ENCODE results near the gene LRIT1.

LRIT1 gene

DNA sequence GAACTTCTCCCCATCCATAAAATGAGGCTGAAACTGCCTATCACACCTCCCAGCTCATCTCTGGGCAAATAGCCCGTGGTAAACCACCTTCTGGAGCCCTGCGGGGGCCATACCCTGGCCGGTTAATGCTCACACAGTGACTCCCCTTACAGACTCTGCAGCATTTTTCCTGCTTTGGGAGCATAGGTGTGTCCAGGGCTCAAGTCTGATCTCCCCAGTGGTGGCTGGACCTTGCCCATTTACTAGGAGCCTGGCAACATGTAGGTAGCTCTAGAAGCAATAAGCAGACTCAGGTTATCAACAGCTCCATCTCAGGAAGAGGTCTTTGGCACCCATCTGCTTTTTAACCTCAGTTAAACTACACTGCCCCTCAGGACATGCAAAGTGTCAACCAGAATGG lies 52.5 kb downstream of the LRIT1 start:
- DNase-seq, result no peak

DNA sequence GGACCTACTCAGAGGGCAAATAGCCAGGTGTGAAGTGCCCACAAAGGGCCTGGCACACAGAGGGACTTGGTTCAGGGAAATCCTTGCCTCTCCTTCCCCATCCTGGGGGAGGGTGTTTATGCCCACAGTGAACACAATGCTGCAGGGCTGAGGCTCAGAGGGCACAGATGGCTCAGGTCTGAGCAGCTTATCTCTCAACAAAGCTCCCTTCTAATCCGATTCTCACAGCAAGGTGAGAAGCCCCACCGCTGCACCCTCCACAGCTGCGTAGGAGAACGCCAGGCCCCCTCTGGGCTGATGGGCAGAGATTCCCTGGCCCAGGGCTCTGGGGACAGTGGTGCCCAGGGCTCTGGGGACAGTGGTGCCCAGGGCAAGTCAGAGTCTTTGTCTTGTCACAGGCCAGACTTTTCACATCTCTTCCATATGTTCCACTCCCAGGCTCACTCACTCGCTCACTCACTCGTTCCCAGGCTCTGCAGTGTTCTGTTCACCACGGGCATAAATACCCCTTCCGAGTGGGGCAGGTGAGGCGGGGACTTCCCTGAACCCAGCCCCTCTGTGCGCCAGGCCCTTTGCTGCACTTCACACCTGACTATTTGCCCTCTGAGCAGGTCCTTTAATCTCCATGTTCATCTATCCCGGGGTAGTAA lies 55.7 kb downstream of the LRIT1 start:
- DNase-seq, result no peak

DNA sequence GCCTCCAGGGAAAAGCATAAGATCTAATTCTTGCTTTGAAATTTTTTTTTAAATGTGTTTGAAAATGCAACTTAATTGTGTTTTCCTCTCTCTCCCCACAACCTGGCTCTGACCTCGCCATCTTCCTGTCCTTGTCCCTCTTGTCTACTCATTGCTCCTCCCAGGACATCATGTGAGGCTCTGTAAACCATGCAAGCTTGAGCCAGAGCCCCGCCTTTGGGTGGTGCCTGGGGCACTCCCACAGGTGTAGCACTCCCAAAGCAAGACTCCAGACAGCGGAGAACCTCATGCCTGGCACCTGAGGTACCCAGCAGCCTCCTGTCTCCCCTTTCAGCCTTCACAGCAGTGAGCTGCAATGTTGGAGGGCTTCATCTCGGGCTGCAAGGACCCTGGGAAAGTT lies 56.8 kb downstream of the LRIT1 start:
- no peak for DNase-seq

- no peak for DNase-seq
These were observed 59.7 kb downstream of the LRIT1 start for GRCh38 chr10:84181631-84182030.
